CD4-positive, alpha-beta T cell treated with Interleukin-4 for 1 hour (primary cell): Measurements from ENCODE around the gene CHRNA1.
"Not testable (repeated sequence)": the region's sequence is repeated elsewhere in the genome, so short reads cannot be mapped to it uniquely, and the experiment has no call there.

Experiments
- DNase-seq, 2 donors: peaks; one replicate each; pipeline ENCODE4 v3.0.0-alpha.2; 2020 to 2022

The CHRNA1 gene

GRCh38 chr2:174711206-174711605, 53.1 kb downstream of the CHRNA1 start:
- DNase-seq: no peak

- not testable (repeated sequence) for DNase-seq
These were observed 54.8 kb downstream of the CHRNA1 start for GRCh38 chr2:174709416-174710004.

GRCh38 chr2:174708713-174709112, 55.6 kb downstream of the CHRNA1 start:
- DNase-seq: no peak

- no peak for DNase-seq
These were observed 59.0 kb downstream of the CHRNA1 start for GRCh38 chr2:174705321-174705720.

- DNase-seq: no peak
These were observed 59.6 kb downstream of the CHRNA1 start for GRCh38 chr2:174704642-174705041.

GRCh38 chr2:174704061-174704460, 60.2 kb downstream of the CHRNA1 start:
- DNase-seq: no peak

- no peak for DNase-seq
These were observed 60.8 kb downstream of the CHRNA1 start for GRCh38 chr2:174703430-174703829.

GRCh38 chr2:174702541-174702940, 61.7 kb downstream of the CHRNA1 start:
- no peak for DNase-seq

GRCh38 chr2:174699993-174700766, 64.1 kb downstream of the CHRNA1 start:
- DNase-seq: peak in 1 of 2 donors; percentile 70
